ENCODE data around the gene AEBP1.

Gene AEBP1

GRCh38 chr7:44106311-44107065, 2.3 kb downstream of the AEBP1 start:
- no peak for DNase-seq

GRCh38 chr7:44107116-44107960, 3.2 kb downstream of the AEBP1 start:
- DNase-seq, result no peak

GRCh38 chr7:44107961-44108767, 4.0 kb downstream of the AEBP1 start:
- DNase-seq, result no peak

- DNase-seq, result no peak
These were observed 4.9 kb downstream of the AEBP1 start for GRCh38 chr7:44108768-44109750.

- no peak for DNase-seq
These were observed 5.8 kb downstream of the AEBP1 start for GRCh38 chr7:44109991-44110390.

- no peak for DNase-seq
These were observed 6.8 kb downstream of the AEBP1 start for GRCh38 chr7:44110719-44111635.

GRCh38 chr7:44111761-44112160, 7.6 kb downstream of the AEBP1 start:
- DNase-seq, result no peak

- no peak for DNase-seq
These were observed 8.3 kb downstream of the AEBP1 start for GRCh38 chr7:44112231-44112996.

- no peak for DNase-seq
These were observed 9.0 kb downstream of the AEBP1 start for GRCh38 chr7:44112997-44113763.

GRCh38 chr7:44113764-44114354, 9.7 kb downstream of the AEBP1 start:
- DNase-seq, result no peak

GRCh38 chr7:44114586-44115310, 10.6 kb downstream of the AEBP1 start:
- DNase-seq, result no peak

- DNase-seq, result no peak
These were observed 12.1 kb downstream of the AEBP1 start for GRCh38 chr7:44116087-44116788.

GRCh38 chr7:44116789-44117666, 12.9 kb downstream of the AEBP1 start:
- DNase-seq, result no peak

- no peak for DNase-seq
These were observed 13.8 kb downstream of the AEBP1 start for GRCh38 chr7:44117801-44118429.

- DNase-seq, result no peak
These were observed 15.8 kb downstream of the AEBP1 start for GRCh38 chr7:44119829-44120380.

GRCh38 chr7:44120395-44120794, 16.2 kb downstream of the AEBP1 start:
- DNase-seq, result no peak

Data from suppressor macrophage treated with lipopolysaccharide for 1 hour (primary cell).